ENCODE measurements around the gene NDEL1. TPM values are rescaled to one million over a fixed set of nuclear protein-coding genes. Genes with fewer than 3 reads are reported as not detected.

Gene NDEL1
- total RNA-seq, 1 donor: 58.7 TPM

DNA sequence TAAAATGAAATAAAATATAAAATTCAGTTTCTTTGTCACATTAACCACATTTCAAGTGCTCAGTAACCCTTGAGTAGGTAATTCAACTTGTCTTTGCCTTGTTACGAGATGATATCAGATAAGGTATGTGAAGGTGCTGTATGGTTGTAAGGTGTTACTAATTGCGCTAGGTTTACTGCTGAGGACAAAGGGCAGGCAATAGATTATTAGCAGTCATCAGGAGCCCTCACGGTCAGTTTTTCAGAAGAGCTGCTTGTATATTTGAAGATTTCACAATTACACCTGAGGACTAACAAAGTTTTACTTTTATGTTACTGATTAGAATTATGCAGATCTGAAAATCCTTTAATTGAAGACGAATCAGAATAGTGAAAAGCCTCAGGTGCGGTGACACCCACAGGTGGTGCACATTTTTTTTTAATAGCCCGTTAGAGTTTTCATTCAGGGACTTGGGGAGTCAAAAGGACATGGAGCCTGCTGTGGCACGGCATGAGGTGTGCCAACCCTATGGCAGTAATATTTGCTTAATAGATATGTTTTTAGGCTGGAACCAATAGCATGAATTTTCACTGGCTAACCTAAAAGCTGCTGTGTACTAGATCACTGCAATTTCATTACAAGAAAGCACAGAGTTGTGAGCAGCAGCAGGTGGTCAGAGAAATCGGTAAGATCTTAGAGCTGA is 16.4 kb downstream of the NDEL1 start:
- no peak for DNase-seq (ENCODE audit: low read depth in 2 of 3, low spot score in 2 of 3)

DNA sequence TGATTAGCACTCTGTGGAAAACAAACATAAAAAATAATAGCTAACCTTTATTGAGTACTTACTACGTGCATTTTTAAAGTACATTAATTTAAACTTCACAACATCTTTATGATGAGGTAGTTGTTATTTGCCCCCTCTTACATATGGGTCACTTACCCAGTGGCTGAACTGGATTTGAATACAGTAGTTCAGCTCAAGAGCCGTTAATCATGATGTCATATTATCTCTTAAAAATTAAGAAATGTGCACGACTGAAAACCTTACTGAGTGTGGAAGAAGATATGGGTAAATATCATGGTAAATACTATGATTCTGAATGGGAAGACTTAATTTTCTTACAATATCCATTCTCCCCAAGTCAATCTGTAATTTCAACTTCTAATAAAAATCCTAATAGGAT is 17.6 kb downstream of the NDEL1 start:
- DNase-seq (ENCODE audit: low read depth in 2 of 3, low spot score in 2 of 3): no peak

DNA sequence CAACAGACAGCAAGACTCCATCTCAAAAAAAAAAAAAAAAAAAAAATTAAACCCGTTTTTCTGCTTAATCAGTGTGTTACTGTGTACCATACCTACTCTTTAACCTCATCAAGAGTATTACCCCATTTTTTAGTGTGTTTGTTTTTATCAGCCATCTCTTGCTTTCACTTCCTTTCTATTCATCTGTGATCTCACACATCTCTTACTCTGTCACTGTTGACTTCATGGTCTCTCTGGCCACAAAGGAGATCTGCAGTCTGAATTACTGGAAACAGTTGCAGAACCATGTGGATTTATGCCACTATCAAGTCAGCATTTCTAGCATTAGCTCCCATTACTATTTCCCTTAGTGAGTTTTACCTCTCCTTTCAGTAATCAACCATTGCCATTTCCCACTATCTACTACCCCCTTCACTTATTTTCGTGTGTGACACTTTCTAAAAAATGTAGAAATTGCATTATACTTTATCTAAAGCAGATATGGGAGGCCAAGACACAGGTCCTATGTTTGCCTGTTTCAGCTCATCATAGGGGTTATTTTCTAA is 20.1 kb downstream of the NDEL1 start:
- no peak for DNase-seq (ENCODE audit: low read depth in 2 of 3, low spot score in 2 of 3)

DNA sequence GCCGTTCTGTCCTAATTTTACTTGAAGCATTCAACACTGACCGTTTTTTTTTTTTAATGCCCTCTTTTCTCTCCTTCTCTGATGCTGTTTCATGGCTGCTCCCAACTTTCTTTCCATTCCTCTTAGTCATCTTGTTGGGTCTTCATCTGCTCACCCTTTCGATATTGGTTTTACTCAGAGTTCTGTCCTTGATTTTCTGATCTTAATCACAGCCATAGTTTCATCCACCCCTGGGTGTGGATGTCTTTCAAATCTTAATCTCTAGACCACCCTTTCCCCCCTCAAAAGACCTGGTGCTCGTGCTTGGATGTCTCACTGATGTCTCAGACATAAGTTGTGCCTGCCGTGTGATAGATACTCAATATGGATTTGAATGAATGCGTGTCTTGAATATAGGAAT is 22.4 kb downstream of the NDEL1 start:
- no peak for DNase-seq (ENCODE audit: low read depth in 2 of 3, low spot score in 2 of 3)

DNA sequence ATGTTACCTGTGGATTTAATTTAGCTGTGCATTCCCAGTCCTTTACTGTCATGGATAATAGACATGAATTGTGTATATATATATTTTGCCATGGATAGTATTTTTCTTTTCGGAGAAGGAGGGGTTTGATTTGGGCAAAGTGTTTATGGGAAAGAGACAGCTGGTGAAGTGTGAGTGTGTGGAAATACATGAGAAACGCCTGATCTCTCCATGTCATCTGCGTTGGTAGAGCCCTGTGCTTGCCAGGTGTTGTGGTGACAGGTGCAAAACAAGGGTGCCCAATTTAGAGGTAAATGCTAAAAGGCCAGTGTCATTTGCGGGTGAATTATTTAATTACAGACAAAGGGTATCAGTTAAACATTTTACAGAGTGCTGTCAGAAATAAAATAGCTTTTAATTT is 23.4 kb downstream of the NDEL1 start:
- DNase-seq (ENCODE audit: low read depth in 2 of 3, low spot score in 2 of 3): no peak

DNA sequence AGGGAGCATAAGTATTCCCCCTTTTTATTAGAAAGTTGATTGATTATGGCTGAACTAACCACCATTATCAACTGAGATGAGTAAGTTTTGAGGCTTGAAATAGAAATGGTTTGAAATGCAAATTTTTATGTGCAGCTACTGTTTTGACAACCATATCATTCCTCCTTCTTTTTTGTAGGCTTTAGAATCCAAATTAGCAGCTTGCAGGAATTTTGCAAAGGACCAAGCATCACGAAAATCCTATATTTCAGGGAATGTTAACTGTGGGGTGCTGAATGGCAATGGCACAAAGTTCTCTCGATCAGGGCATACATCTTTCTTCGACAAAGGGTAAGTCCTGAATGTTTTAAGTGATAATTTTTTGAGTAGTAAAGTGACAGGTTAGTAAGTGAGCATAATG is 24.1 kb downstream of the NDEL1 start:
- no peak for DNase-seq (ENCODE audit: low read depth in 2 of 3, low spot score in 2 of 3)

DNA sequence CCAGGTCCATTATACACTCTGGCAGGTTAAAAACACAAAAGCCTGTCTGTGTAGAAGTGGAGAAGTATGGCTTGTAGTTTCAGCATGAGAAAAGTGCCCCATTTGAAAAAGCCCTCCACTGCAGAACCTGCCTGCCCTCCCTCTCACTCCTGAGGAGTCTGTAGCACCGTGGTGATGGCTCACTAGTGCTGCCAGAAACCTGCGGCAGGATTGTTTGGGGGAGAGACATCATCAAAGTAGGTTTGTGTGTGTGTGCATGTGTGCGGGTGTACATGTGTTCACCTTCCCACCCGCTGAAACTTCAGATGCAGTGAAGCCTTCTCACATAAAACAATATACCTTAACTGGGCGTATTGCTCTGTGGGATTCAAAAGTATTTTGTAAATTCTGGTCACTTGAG is 26.9 kb downstream of the NDEL1 start:
- no peak for DNase-seq (ENCODE audit: low read depth in 2 of 3, low spot score in 2 of 3)

DNA sequence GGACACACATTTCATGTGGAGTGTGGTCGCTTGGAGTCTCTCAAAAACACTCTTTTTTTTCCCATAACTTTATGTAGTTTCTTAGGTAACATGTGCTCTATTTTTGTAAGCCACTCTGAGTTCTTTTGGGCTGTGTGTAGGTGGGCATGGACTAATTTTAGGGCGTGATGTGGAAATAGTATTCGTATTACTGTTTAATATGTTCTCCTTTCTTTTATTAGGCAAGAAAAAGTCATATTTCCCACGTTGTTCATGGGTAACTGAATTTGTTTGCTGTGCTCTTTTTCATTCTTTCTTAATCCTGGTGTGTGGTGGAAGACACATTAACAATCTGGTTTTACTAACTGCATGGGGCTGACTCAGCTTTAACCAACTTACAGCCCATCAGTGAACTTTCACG is 27.4 kb downstream of the NDEL1 start:
- DNase-seq (ENCODE audit: low read depth in 2 of 3, low spot score in 2 of 3): no peak

DNA sequence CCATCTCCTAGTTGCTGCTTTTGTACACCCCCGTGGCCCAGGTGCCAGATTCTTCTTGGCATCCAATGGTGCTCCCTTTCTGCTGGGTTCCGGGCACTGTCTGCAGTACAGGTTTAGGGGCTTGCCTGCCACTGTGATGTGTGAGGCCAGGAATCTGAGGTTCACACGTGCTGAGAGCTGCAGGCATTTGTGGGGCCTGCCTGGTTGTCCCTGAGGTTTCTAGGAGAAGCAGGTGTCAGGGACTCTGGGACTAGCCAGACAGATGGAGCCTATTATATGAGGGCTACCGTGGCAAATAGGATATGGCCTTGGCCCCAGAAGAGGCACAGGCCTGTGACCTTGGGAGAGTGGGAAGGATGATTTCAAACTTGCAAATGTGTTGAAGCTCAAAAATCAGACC is 29.3 kb downstream of the NDEL1 start:
- no peak for DNase-seq (ENCODE audit: low read depth in 2 of 3, low spot score in 2 of 3)

DNA sequence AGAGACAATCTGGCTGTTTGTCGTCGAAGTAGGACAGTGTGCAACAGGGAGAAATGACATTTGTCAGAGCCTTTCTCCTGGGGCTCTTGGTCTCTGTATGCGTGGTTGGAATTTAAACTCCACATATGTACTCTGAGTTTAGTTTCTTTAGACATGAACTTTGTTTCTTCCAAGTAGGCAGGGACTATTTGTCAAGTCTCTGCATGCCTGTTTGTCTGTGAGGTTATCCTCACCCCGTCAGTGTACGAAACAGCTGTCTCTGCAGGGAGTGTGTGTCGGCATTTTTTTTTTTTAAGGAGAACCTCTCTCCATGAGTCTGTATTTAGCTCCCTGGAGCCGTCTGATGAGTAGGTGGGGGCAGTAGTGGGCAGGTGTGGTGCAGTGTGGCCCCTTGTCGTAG is 29.7 kb downstream of the NDEL1 start:
- no peak for DNase-seq (ENCODE audit: low read depth in 2 of 3, low spot score in 2 of 3)

DNA sequence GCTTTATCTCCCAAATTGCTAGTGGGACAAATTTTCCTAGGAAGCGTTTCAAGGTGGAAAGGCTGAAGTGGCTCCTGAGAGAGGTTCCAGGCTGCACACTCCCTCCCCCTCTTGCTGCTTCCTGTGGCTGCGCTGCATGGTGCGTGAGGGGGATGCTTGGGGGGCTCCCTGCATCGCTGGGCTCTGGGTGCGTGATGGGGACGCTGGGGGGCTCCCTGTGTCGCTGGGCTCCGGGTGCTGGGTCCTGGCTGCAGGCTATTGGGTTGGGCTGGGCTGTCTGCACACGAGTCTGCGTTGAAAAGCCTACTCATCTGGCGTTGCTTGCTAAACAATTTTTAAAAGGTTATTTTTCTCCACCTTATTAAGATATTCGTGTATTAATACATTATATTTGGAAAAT is 30.1 kb downstream of the NDEL1 start:
- no peak for DNase-seq (ENCODE audit: low read depth in 2 of 3, low spot score in 2 of 3)

DNA sequence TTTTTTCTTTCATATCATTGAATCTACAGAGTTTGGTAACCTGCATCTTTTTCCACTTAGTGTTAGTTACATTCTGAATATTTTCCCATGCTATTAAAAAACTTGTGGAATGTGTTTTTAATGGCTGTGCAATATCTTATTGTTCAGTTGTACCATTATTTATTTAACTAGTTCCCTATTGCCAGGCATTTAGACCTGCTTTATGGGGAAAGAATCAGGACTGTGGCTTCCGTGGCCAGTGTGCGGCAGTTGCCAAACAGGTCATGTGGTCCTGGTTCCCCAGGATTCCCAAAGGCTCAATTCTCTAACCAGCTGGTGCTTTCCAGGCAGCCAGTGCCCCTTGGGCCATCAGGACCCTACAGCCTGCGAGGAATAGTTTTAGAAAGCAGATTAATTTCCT is 30.8 kb downstream of the NDEL1 start:
- DNase-seq (ENCODE audit: low read depth in 2 of 3, low spot score in 2 of 3): no peak

DNA sequence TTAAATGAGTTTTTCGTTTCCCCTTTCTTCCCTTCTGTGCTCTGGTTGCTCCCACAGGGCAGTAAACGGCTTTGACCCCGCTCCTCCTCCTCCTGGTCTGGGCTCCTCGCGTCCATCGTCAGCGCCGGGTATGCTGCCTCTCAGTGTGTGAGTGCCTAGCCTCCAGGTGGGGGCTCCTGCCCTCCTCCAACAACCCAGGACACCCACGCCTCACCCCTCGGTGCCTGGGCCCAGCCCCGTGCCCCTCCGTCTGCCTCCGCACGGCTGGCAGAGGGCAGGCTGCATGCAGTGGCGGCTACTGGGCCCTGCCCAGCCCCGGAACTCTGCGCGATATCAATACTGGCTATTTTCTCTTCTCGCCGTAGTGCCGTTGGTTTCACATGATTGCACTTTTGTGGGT is 31.2 kb downstream of the NDEL1 start:
- no peak for DNase-seq (ENCODE audit: low read depth in 2 of 3, low spot score in 2 of 3)

DNA sequence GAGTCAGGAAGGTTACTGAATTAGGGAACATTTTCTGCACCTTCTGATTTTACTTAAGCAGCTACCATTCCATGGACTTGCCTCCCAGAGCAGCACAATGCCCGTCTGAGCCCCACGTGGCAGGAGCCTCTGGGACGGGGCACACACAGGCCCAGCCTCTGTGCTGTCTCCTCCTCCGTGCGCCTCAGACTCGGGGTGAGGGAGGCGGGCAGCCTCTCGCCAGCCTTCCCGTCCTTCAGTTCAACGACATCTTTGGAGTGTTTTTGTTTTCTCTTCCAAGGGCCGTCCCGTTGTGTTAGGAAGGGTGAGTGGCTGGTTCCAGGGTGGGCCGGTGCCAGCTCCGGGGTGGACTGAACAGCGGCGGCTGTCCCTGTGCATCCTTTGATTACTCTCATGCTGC is 31.8 kb downstream of the NDEL1 start:
- no peak for DNase-seq (ENCODE audit: low read depth in 2 of 3, low spot score in 2 of 3)

DNA sequence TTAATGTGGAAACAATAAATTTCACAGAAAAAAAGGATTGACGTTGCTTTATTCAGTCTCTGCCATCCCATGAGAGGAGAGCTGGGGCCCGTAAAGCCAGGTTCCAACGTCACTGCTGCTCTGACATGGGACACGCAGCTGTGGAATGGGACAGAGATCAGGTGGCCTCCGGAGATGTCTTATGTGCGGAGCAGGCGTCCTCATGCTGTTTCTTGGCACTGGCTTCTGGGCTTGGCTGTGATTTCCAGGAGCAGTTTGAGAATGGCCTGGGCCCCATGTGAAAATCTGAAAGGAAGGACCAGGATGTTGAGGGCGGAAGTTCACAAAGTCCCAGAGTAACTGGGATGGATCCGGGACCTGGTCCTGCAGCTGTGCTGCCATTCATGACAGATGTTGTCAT is 32.4 kb downstream of the NDEL1 start:
- DNase-seq (ENCODE audit: low read depth in 2 of 3, low spot score in 2 of 3): no peak

DNA sequence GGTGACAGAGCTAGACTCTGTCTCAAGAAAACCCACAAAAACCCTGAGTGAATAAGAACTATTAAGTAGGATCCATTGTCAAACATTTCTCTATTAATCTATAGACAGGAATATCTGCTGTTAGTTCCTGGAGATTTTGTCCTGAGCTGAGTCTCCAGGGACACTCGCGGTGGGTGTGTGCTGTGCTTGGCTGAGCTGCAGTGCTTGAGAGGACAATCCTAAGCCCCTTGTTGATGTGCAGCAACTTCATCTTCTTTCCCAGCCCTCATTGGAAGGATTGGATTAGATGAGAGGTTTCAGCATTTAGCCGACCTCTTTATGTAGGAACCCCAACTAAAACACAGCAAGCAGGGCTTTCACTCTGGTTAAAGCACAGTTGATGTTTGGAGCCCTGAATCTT is 33.3 kb downstream of the NDEL1 start:
- DNase-seq (ENCODE audit: low read depth in 2 of 3, low spot score in 2 of 3): no peak

DNA sequence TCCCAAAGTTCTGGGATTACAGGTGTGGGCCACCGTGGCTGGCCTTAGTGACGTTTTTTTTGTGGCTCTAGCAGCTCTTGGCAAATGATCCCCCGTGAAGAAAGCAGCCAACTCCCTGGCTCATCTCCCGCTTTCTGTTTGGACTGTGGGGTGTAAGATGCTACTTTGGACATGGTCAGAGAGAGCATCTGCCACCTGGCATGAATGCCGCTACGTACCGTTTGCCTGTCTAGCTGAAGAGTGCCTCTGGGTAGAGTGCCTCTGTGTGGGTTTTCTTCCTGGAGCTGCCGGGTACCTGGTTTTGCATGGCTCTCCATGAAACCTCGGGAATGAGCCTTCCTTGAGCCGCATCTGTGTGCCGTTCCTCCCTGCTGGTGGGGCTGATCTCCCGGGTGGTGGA is 34.3 kb downstream of the NDEL1 start:
- DNase-seq (ENCODE audit: low read depth in 2 of 3, low spot score in 2 of 3): no peak

DNA sequence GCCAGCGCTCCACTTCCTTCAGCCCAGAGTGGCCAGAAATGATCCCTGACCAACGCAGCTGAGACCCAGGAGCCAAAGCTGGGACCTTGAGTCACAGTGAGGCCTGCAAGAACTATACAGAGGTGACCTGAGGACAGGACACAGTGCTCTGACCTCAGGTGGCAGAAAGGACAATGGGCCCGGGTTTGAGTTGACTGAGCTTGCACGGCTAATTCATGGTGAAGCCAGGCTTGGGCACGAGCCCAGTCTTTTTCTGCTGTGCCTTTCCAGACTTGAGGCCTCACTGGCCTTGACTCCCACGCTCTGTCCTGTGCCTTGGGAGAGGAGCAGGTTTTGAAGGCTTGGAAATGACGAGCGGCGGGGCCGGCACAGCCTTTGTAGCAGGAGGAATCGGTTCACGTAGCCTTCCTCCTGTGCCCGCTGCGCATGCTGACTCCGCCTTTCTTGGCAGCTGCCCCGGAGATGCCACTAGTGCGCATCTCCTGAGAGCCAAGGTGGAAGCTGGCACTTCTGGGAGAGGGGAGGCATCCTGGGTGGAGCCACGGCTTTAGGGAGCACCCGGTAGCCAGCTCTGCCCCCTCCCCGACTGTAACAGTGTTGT is 34.9 kb downstream of the NDEL1 start:
- DNase-seq (ENCODE audit: low read depth in 2 of 3, low spot score in 2 of 3): no peak

DNA sequence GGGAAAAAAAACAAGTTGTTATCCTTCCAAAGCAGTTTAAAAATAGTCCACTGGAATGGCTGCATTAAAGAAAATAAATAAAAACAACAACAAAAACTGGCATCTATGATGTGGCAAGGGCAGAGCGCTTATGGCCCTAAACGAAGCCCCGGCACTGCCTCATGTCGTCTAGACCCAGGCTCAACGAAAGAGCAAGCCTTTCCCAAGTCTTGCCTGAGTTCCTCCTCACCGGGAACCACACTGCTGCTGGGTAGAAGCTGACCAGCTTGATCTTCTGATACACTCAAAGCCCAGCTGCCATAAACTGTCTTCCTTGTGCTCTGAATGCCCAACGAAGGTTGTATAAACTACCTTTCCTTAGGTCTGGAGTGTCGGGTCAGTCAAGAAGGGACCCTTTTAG is 37.0 kb downstream of the NDEL1 start:
- DNase-seq (ENCODE audit: low read depth in 2 of 3, low spot score in 2 of 3): no peak

DNA sequence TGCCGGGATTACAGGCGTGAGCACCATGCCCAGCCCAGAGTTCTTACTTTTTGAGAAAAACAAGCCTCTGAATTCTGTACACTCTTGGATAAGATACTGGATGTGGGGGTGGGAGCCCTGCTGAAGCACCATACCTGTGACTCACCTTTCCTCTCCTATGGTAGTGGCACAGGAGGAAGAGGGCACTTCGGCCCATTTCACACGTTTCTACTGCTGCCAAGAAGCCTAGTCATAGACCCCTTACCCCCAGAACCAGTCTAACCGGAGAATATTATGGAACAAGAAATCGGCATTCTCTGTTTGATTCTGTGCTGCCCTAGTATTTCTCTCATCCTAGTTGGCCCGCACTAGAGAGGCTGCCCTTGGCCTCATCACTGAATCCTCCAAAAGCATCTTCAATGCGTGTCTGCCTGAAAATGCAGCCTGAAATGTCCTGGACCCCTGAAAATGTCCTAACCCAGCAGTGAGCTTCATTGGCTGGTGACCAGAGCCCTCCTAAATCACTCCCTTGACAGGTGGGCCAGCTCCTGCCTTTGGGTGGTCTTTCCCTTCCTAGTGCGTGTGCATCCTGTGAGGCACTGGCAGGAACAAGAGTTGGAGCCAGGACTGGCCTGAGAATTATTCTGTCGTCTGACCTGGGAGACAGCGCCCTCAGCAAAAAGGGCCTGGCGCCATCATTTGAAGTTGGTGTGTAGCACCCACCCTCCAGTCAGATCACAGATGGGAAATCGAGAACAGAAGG is 37.9 kb downstream of the NDEL1 start:
- no peak for DNase-seq (ENCODE audit: low read depth in 2 of 3, low spot score in 2 of 3)

DNA sequence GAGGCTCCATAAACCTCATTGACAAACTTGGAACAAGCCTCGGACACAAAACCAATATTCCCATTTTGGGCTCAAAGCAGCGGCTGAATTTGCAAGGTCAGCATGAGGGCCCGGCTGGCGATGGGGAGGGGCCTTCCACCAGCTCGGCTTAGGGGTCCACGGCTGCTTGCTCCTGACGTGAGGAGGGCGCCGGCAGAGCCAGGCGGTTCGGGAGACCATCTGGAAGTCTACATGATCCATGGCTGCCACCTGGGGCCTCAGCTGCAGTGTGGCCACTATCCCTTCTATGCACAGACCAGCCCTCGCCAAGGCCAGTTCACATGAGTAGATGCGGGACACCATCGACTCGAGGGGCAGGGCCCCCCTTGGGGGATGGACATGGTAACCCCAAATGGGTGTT is 39.1 kb downstream of the NDEL1 start:
- DNase-seq (ENCODE audit: low read depth in 2 of 3, low spot score in 2 of 3): no peak

DNA sequence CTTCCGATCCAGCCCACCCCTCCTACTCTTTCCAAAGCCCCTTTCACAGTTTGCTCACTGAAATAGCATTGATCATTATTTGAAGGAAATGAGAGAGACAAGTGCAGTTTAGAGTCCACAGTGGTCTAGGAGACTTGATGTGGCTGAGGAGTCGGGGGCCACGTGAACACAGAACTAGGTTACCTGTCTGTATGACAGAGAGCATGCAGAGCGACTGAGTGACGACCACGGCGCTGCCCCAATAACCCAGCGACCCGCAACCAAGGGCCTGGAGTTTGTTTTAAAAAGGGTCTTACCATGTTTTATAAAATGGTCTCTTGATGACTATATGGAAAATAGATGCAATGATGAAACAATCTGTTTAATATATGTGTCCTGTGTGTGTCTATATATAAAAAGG is 39.5 kb downstream of the NDEL1 start:
- no peak for DNase-seq (ENCODE audit: low read depth in 2 of 3, low spot score in 2 of 3)

Data from hematopoietic multipotent progenitor cell (in vitro differentiated cells).